Measurements from ENCODE around the gene PPP2R2C. TPM values are rescaled to one million over a fixed set of nuclear protein-coding genes. Genes with fewer than 3 reads are reported as not detected.

The PPP2R2C gene
- total and polyA plus RNA-seq, 2 of the 4 experiments (the other 2 are of a cell fraction): 0.03 TPM; not detected in 1

GRCh38 chr4:6487466-6487865, 15.1 kb upstream of the PPP2R2C start:
- Histone ChIP-seq H3K4me2 (ENCODE audit: low read depth, low read length) (no peak overlapping the region), H2AK9ac (replicated peaks; ENCODE audit: low read depth, low read length, poor library complexity) (no peak overlapping the region), H2BK15ac (ENCODE audit: low read depth, low read length) (no peak overlapping the region), H4K5ac (ENCODE audit: low read depth, low read length) (no peak overlapping the region), H3K18ac (ENCODE audit: low read depth, low read length) (no peak overlapping the region), H3K9me3 (ENCODE audit: control insufficient read depth, insufficient read depth, low read length) (no peaks in the 10 kb centered on the region), H3K4ac (ENCODE audit: low read depth, low read length) (no peak overlapping the region), H3K27ac (ENCODE audit: insufficient read depth, low read length) (no peak overlapping the region), H3K4me1 (ENCODE audit: control insufficient read depth, insufficient read depth, low read length) (no peaks in the 10 kb centered on the region), H4K20me1 (ENCODE audit: insufficient read depth, low read length) (no peaks in the 10 kb centered on the region), H2AFZ (replicated peaks; ENCODE audit: low read length, poor library complexity) (no peak overlapping the region), H3K56ac (ENCODE audit: extremely low read depth, insufficient read depth, low read length) (no peak overlapping the region), H2BK20ac (ENCODE audit: low read depth, low read length) (no peak overlapping the region), H4K8ac (ENCODE audit: low read depth in 2 of 2, low read length in 2 of 2) (no peak overlapping the region), H3K9me1 (ENCODE audit: insufficient read depth, low read length) (no peaks in the 10 kb centered on the region), H2BK120ac (ENCODE audit: low read depth, low read length) (no peak overlapping the region), H3K36me3 (ENCODE audit: control insufficient read depth, insufficient read depth, low read length) (no peaks in the 10 kb centered on the region), H2BK5ac (ENCODE audit: low read depth, low read length, poor library complexity, severe bottlenecking) (no peak overlapping the region), H4K91ac (ENCODE audit: insufficient read depth, low read depth, low read length) (no peak overlapping the region), H3K79me1 (ENCODE audit: low read depth in 1 of 2, low read length in 2 of 2) (no peaks in the 10 kb centered on the region), H3K23ac (ENCODE audit: low read depth, low read length) (no peak overlapping the region), H3K4me3 (ENCODE audit: insufficient read depth, low read depth, low read length) (no peak overlapping the region), H3K9ac (ENCODE audit: low read depth, low read length) (no peak overlapping the region), H3K14ac (replicated peaks; ENCODE audit: low read depth, low read length) (no peak overlapping the region), H2AK5ac (ENCODE audit: low read depth, low read length) (no peak overlapping the region), H3K27me3 (ENCODE audit: control insufficient read depth, insufficient read depth, low read length) (no peaks in the 10 kb centered on the region)
- BruUV-seq (replicated peaks): no TSS peak
- TF ChIP-seq MAFK (IDR thresholded peaks at IDR 0.05; ENCODE audit: low read depth, low read length) (no peak), RFX5 (IDR thresholded peaks at IDR 0.05; ENCODE audit: low read depth, low read length) (no peak), SMC3 (IDR thresholded peaks at IDR 0.05; ENCODE audit: low read depth, low read length) (no peak)
- TF ChIP-seq, protein P1, sequence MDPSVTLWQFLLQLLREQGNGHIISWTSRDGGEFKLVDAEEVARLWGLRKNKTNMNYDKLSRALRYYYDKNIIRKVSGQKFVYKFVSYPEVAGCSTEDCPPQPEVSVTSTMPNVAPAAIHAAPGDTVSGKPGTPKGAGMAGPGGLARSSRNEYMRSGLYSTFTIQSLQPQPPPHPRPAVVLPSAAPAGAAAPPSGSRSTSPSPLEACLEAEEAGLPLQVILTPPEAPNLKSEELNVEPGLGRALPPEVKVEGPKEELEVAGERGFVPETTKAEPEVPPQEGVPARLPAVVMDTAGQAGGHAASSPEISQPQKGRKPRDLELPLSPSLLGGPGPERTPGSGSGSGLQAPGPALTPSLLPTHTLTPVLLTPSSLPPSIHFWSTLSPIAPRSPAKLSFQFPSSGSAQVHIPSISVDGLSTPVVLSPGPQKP (IDR thresholded peaks at IDR 0.05; ENCODE audit: borderline replicate concordance, low read depth, low read length): no peak
- TF ChIP-seq, protein P2, sequence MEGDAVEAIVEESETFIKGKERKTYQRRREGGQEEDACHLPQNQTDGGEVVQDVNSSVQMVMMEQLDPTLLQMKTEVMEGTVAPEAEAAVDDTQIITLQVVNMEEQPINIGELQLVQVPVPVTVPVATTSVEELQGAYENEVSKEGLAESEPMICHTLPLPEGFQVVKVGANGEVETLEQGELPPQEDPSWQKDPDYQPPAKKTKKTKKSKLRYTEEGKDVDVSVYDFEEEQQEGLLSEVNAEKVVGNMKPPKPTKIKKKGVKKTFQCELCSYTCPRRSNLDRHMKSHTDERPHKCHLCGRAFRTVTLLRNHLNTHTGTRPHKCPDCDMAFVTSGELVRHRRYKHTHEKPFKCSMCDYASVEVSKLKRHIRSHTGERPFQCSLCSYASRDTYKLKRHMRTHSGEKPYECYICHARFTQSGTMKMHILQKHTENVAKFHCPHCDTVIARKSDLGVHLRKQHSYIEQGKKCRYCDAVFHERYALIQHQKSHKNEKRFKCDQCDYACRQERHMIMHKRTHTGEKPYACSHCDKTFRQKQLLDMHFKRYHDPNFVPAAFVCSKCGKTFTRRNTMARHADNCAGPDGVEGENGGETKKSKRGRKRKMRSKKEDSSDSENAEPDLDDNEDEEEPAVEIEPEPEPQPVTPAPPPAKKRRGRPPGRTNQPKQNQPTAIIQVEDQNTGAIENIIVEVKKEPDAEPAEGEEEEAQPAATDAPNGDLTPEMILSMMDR (conservative IDR thresholded peaks at IDR 0.05; ENCODE audit: low read depth, low read length): no peak
- DNase-seq: no peak
- CTCF ChIA-PET: no interaction called here
- in situ Hi-C loops (cut with MboI; ENCODE audit: low sequenced_read_pairs): no loop called here
- no peak for ATAC-seq (ENCODE audit: low read depth)
- no CpG with 5 or more reads among the region's 2 CpGs for WGBS, 2 experiments (ENCODE audit: extremely low coverage in 2 of 2, insufficient read length in 1 of 2)
- dilution Hi-C loops (cut with HindIII; ENCODE audit: low sequenced_read_pairs, unreplicated experiment): no loop called here
- intact Hi-C loops (cut with micrococcal nuclease): no loop called here
- POLR2A ChIA-PET (ENCODE audit: unreplicated experiment): no interaction called here

All from IMR-90 (cell line).